ENCODE data around the gene LAMP2. TPM values are rescaled to one million over a fixed set of nuclear protein-coding genes. Genes with fewer than 3 reads are reported as not detected.

Gene LAMP2
- total RNA-seq, 1 experiment from 2014 or later, result 123 TPM

DNA sequence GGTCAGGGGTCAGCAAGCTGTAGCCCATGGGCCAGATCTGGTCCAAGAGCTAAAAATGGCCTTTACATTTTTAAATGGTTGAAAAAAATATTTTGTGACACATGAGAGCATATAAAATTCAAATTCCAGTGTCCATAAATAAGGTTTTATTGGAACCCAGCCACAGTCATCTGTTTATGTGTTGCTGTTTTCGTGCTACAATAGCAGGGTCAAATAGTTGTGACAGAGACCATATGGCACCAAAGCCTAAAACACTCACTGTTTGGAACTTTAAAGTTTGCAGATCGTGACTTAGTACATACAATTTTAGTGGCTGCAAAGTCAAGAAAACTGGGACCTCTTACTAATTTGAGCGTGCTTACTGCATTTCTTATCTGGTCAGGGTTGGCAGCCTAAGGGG lies 29.2 kb downstream of the LAMP2 start:
- H3F3A ChIP-seq (ENCODE audit: insufficient read depth, low read depth), result 0 out of 2 replicates have a peak, but pooled peaks cover 3% of the 10 kb centered on the region
- no peak overlapping the region for H3K4me3 ChIP-seq
- H3K27me3 ChIP-seq (ENCODE audit: insufficient read depth, low read depth), result no peaks in the 10 kb centered on the region
- no peak overlapping the region for H3K27ac ChIP-seq
- no TSS peak for BruUV-seq (replicated peaks)
- no peak overlapping the region for H3K4me2 ChIP-seq
- no peaks in the 10 kb centered on the region for H3K9me3 ChIP-seq (ENCODE audit: insufficient read depth, low read depth)
- H2AFZ ChIP-seq, result no peak overlapping the region
- no peaks in the 10 kb centered on the region; the same call in 1 of the 2 replicates for H4K20me1 ChIP-seq (ENCODE audit: insufficient read depth)
- TF ChIP-seq, protein P1, sequence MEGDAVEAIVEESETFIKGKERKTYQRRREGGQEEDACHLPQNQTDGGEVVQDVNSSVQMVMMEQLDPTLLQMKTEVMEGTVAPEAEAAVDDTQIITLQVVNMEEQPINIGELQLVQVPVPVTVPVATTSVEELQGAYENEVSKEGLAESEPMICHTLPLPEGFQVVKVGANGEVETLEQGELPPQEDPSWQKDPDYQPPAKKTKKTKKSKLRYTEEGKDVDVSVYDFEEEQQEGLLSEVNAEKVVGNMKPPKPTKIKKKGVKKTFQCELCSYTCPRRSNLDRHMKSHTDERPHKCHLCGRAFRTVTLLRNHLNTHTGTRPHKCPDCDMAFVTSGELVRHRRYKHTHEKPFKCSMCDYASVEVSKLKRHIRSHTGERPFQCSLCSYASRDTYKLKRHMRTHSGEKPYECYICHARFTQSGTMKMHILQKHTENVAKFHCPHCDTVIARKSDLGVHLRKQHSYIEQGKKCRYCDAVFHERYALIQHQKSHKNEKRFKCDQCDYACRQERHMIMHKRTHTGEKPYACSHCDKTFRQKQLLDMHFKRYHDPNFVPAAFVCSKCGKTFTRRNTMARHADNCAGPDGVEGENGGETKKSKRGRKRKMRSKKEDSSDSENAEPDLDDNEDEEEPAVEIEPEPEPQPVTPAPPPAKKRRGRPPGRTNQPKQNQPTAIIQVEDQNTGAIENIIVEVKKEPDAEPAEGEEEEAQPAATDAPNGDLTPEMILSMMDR (conservative IDR thresholded peaks at IDR 0.05), result no peak
- no peak for TF ChIP-seq EZH2 (IDR thresholded peaks at IDR 0.05; ENCODE audit: low read depth)
- no peaks in the 10 kb centered on the region for H3K4me1 ChIP-seq (replicated peaks; ENCODE audit: insufficient read depth)
- no peak for DNase-seq
- intact Hi-C loops (cut with micrococcal nuclease; ENCODE audit: unreplicated experiment), result no loop called here
- no peaks in the 10 kb centered on the region for H3K79me2 ChIP-seq (ENCODE audit: low read depth)
- no peaks in the 10 kb centered on the region for H3K9me2 ChIP-seq (ENCODE audit: insufficient read depth)
- H3K36me3 ChIP-seq (ENCODE audit: low read depth), result peaks cover 23% of the 10 kb centered on the region
- POLR2A ChIA-PET (ENCODE audit: unreplicated experiment), result no interaction called here
- CTCF ChIA-PET, result interaction anchor here (0.7 kb wide), 1 partner anchor 144 kb away, joined by 3 read pairs; no protein-coding TSS in a partner anchor

DNA sequence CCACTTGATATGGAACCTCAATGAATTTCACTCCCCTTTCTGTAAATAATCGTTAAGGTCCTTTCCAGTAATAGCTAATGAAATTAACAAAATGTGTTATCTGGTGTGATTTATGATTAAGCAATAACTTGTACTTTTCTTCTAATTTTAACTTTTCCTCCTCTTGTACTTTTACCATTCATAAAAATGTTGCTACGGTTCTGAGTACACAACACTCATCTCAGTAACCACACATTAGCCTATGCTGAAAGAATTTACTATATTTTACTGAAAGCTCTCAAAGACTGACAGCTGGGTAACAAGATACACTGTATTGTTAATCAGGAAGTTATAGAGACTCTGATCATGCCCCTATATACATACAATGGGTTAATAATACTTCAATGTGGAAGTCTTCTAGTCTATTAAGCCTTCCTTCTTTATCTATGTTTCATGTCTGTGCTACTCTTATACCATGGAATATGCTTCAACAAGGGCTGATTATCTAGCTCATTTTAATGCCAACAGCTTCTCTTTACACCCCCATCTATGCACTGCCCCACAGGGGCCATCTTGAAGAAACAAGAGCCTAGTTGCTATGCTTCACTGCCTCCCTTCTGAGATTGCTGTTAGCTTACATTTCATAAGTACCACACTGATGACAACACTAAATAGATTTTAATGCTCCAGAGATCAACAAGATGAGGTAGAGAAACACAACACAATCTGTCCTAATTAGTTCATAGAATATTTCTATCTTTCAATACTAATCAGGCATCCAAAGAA lies 39.1 kb downstream of the LAMP2 start:
- no peak overlapping the region for H3K4me2 ChIP-seq
- H3K36me3 ChIP-seq (ENCODE audit: low read depth), result no peaks in the 10 kb centered on the region; the same call in 1 of the 2 replicates
- no peak overlapping the region for H2AFZ ChIP-seq
- H3K27ac ChIP-seq, result no peak overlapping the region
- DNase-seq, result no peak
- ChIA-PET POLR2A (ENCODE audit: unreplicated experiment) (interaction anchor here (0.5 to 0.6 kb wide), 2 partner anchors 26 to 62 kb away, joined by 5 to 8 read pairs; no protein-coding TSS in a partner anchor), CTCF (no interaction called here)
- H3F3A ChIP-seq (ENCODE audit: insufficient read depth, low read depth), result 0 out of 2 replicates have a peak, but pooled peaks cover 4% of the 10 kb centered on the region
- H3K9me2 ChIP-seq (ENCODE audit: insufficient read depth), result no peaks in the 10 kb centered on the region; the same call in 1 of the 2 replicates
- TF ChIP-seq, protein P1 (conservative IDR thresholded peaks at IDR 0.05), result no peak
- no peak for TF ChIP-seq EZH2 (IDR thresholded peaks at IDR 0.05; ENCODE audit: low read depth)
- no TSS peak for BruUV-seq (replicated peaks)
- no peaks in the 10 kb centered on the region for H4K20me1 ChIP-seq (ENCODE audit: insufficient read depth)
- intact Hi-C loops (cut with micrococcal nuclease; ENCODE audit: unreplicated experiment), result no loop called here
- no peaks in the 10 kb centered on the region for H3K27me3 ChIP-seq (ENCODE audit: insufficient read depth, low read depth)
- no peaks in the 10 kb centered on the region for H3K9me3 ChIP-seq (ENCODE audit: insufficient read depth, low read depth)
- H3K79me2 ChIP-seq (ENCODE audit: low read depth), result no peaks in the 10 kb centered on the region
- no peak overlapping the region for H3K4me3 ChIP-seq
- no peaks in the 10 kb centered on the region; the same call in 1 of the 2 replicates for H3K4me1 ChIP-seq (replicated peaks; ENCODE audit: insufficient read depth)

DNA sequence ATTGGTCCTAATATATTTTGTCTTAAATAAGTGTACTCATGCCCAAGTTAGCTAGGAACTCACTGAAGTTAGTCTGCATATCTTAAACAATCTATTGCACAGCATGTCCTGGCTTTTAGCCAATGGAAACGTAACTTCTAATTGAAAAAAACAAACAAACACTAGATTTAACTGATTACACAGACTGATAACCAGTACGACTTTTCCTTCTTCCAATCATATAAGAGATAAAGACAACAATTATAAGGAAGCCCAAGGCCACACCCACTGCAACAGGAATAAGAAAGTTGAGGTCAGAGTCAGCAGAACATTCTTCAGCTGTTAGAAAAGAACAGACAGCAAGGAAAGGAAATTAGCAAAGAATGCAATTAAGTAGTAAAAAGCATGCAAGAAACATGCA lies 40.8 kb downstream of the LAMP2 start:
- H3K27me3 ChIP-seq (ENCODE audit: insufficient read depth, low read depth), result no peaks in the 10 kb centered on the region
- intact Hi-C loops (cut with micrococcal nuclease; ENCODE audit: unreplicated experiment), result no loop called here
- POLR2A ChIA-PET (ENCODE audit: unreplicated experiment), result no interaction called here
- TF ChIP-seq EZH2 (IDR thresholded peaks at IDR 0.05; ENCODE audit: low read depth), result no peak
- TF ChIP-seq, protein P1 (conservative IDR thresholded peaks at IDR 0.05), result no peak
- no TSS peak for BruUV-seq (replicated peaks)
- H3K27ac ChIP-seq, result no peak overlapping the region
- H3K79me2 ChIP-seq (ENCODE audit: low read depth), result no peaks in the 10 kb centered on the region
- no peak overlapping the region for H3K4me3 ChIP-seq
- no peaks in the 10 kb centered on the region; the same call in 1 of the 2 replicates for H3K9me2 ChIP-seq (ENCODE audit: insufficient read depth)
- no peak overlapping the region for H3K4me2 ChIP-seq
- peak in 1 of 2 experiments; percentile 61 for DNase-seq
- no peaks in the 10 kb centered on the region for H3K9me3 ChIP-seq (ENCODE audit: insufficient read depth, low read depth)
- no peaks in the 10 kb centered on the region; the same call in 1 of the 2 replicates for H3K36me3 ChIP-seq (ENCODE audit: low read depth)
- peaks cover 10% of the 10 kb centered on the region; the same call in 1 of the 2 replicates for H3F3A ChIP-seq (ENCODE audit: insufficient read depth, low read depth)
- no peaks in the 10 kb centered on the region for H4K20me1 ChIP-seq (ENCODE audit: insufficient read depth)
- H2AFZ ChIP-seq, result no peak overlapping the region
- CTCF ChIA-PET, result interaction anchor here (0.6 kb wide), 1 partner anchor 10 kb away, joined by 3 read pairs; no protein-coding TSS in a partner anchor
- H3K4me1 ChIP-seq (replicated peaks; ENCODE audit: insufficient read depth), result no peaks in the 10 kb centered on the region; the same call in 1 of the 2 replicates

All from PC-9 (cell line).